ENCODE results near the gene NUFIP2. TPM values are rescaled to one million over a fixed set of nuclear protein-coding genes. Genes with fewer than 3 reads are reported as not detected.

Gene NUFIP2
- total and polyA plus RNA-seq, 10 of the 15 experiments (the other 5 are each of a cell fraction or from before 2014, with no cell fraction given): 3.7 to 32.3 (median 14.5) TPM

GRCh38 chr17:29215717-29216116 is 78.2 kb downstream of the NUFIP2 start (continued):
- TF ChIP-seq NKRF (conservative IDR thresholded peaks at IDR 0.05) (no peak), SMAD5 (IDR thresholded peaks at IDR 0.05; ENCODE audit: low read depth) (no peak), ESRRA (IDR thresholded peaks at IDR 0.05; ENCODE audit: low read length) (no peak), YBX1 (IDR thresholded peaks at IDR 0.05) (no peak)

GRCh38 chr17:29215174-29215573 is 78.8 kb downstream of the NUFIP2 start:
- TF ChIP-seq ETV6 (conservative IDR thresholded peaks at IDR 0.05 in 1 of 2, IDR thresholded peaks at IDR 0.05 in 1 of 2; ENCODE audit: borderline replicate concordance in 1 of 2, low read depth in 1 of 2): no peak
- no peak for TF ChIP-seq PML (IDR thresholded peaks at IDR 0.05; ENCODE audit: low read length)
- no peak for TF ChIP-seq STAT1 (conservative IDR thresholded peaks at IDR 0.05)
- TF ChIP-seq SMAD5 (IDR thresholded peaks at IDR 0.05; ENCODE audit: low read depth): no peak
- TF ChIP-seq CBX5 (IDR thresholded peaks at IDR 0.05; ENCODE audit: low read depth): no peak
- no peak for TF ChIP-seq YY1 (IDR thresholded peaks at IDR 0.05; ENCODE audit: low read depth, low read length)
- no peak for TF ChIP-seq RB1 (IDR thresholded peaks at IDR 0.05; ENCODE audit: borderline replicate concordance)
- TF ChIP-seq ATF3 (IDR thresholded peaks at IDR 0.05; ENCODE audit: borderline replicate concordance, extremely low read depth, low read depth, low read length): no peak
- no peak for TF ChIP-seq PBX3 (IDR thresholded peaks at IDR 0.05; ENCODE audit: insufficient replicate concordance, low read depth, low read length)
- Histone ChIP-seq H3K4me2 (ENCODE audit: control insufficient read depth, insufficient read depth) (no peak overlapping the region), H3K9me3 (replicated peaks; ENCODE audit: control insufficient read depth, insufficient read depth, low read length) (no peaks in the 10 kb centered on the region), H3K36me3 (ENCODE audit: control insufficient read depth in 2 of 2, insufficient read depth in 2 of 2, low read length in 1 of 2) (no peaks in the 10 kb centered on the region), H3K79me2 (ENCODE audit: control insufficient read depth, insufficient read depth, low read length) (no peaks in the 10 kb centered on the region), H4K20me1 (ENCODE audit: control insufficient read depth, insufficient read depth) (no peaks in the 10 kb centered on the region), H3K4me3 (no peak overlapping the region), H2AFZ (ENCODE audit: control insufficient read depth, low read depth, low read length) (no peak overlapping the region), H3K27ac (ENCODE audit: control insufficient read depth, insufficient read depth) (no peak overlapping the region), H3K9ac (ENCODE audit: control insufficient read depth, insufficient read depth, low read length) (no peak overlapping the region), H3K27me3 (replicated peaks in 1 of 2; ENCODE audit: control insufficient read depth in 2 of 2, insufficient read depth in 2 of 2, low read length in 1 of 2) (no peaks in the 10 kb centered on the region), H3K4me1 (ENCODE audit: control insufficient read depth, insufficient read depth, low read length) (no peaks in the 10 kb centered on the region)
- DNase-seq (ENCODE audit: low read depth, low spot score) (no peak), FAIRE-seq (no peak), ATAC-seq (no peak)
- 67% methylated on average over 10 of the region's 10 CpGs for WGBS (ENCODE audit: insufficient coverage, insufficient replicate concordance, low lambda C conversion rate, missing lambda C conversion rate)
- intact Hi-C loops (cut with micrococcal nuclease; ENCODE audit: unreplicated experiment) (no loop called here), in situ Hi-C loops (cut with MboI) (no loop called here)
- ChIA-PET SMC1A (ENCODE audit: uncharacterized antibody, unreplicated experiment) (interaction anchor here (1.1 to 7.4 kb wide), 2 partner anchors 22 to 68 kb away, joined by 3 to 150 read pairs; no protein-coding TSS in a partner anchor), CTCF (interaction anchor here (0.7 to 12.4 kb wide), 4 partner anchors 12 to 68 kb away, joined by 3 to 358 read pairs (median 28); no protein-coding TSS in a partner anchor), RAD21 (ENCODE audit: unreplicated experiment) (interaction anchor here (9.7 kb wide), 1 partner anchor 67 kb away, joined by 182 read pairs; no protein-coding TSS in a partner anchor), POLR2A (no interaction called here)
- BruUV-seq (replicated peaks): no TSS peak
